Measurements from ENCODE around the gene ITSN1.
"Not testable (repeated sequence)": the region's sequence is repeated elsewhere in the genome, so short reads cannot be mapped to it uniquely, and the experiment has no call there.

ITSN1 gene

GRCh38 chr21:33844890-33845205 is 202.5 kb downstream of the ITSN1 start:
- no peak for DNase-seq

GRCh38 chr21:33846141-33846540 is 203.8 kb downstream of the ITSN1 start:
- no peak for DNase-seq

GRCh38 chr21:33847588-33848248 is 205.4 kb downstream of the ITSN1 start:
- DNase-seq: no peak

- no peak for DNase-seq
Observed at GRCh38 chr21:33848249-33848953, 206.1 kb downstream of the ITSN1 start.

- no peak for DNase-seq
Observed at GRCh38 chr21:33849834-33850233, 207.5 kb downstream of the ITSN1 start.

GRCh38 chr21:33850401-33850800 is 208.1 kb downstream of the ITSN1 start:
- DNase-seq: no peak

- no peak for DNase-seq
Observed at GRCh38 chr21:33850985-33851384, 208.7 kb downstream of the ITSN1 start.

GRCh38 chr21:33852485-33852884 is 210.2 kb downstream of the ITSN1 start:
- no peak for DNase-seq

- no peak for DNase-seq
Observed at GRCh38 chr21:33854604-33855003, 212.3 kb downstream of the ITSN1 start.

- DNase-seq: no peak
Observed at GRCh38 chr21:33855190-33855589, 212.9 kb downstream of the ITSN1 start.

- no peak for DNase-seq
Observed at GRCh38 chr21:33856893-33857527, 214.7 kb downstream of the ITSN1 start.

- DNase-seq: no peak
Observed at GRCh38 chr21:33857846-33858666, 215.8 kb downstream of the ITSN1 start.

- no peak for DNase-seq
Observed at GRCh38 chr21:33858667-33859372, 216.5 kb downstream of the ITSN1 start.

- DNase-seq: no peak
Observed at GRCh38 chr21:33859373-33860102, 217.2 kb downstream of the ITSN1 start.

GRCh38 chr21:33860332-33860879 is 218.1 kb downstream of the ITSN1 start:
- DNase-seq: no peak

- DNase-seq: no peak
Observed at GRCh38 chr21:33861125-33861524, 218.8 kb downstream of the ITSN1 start.

- DNase-seq: not testable (repeated sequence)
Observed at GRCh38 chr21:33863191-33863590, 220.9 kb downstream of the ITSN1 start.

GRCh38 chr21:33864150-33864549 is 221.8 kb downstream of the ITSN1 start:
- no peak for DNase-seq

GRCh38 chr21:33865176-33865575 is 222.9 kb downstream of the ITSN1 start:
- DNase-seq: no peak

GRCh38 chr21:33865996-33866575 is 223.8 kb downstream of the ITSN1 start:
- DNase-seq: no peak

- DNase-seq: no peak
Observed at GRCh38 chr21:33866826-33867225, 224.5 kb downstream of the ITSN1 start.
